HEK293T (cell line): ENCODE measurements around the gene ACTN4.
"Not testable (repeated sequence)": the region's sequence is repeated elsewhere in the genome, so short reads cannot be mapped to it uniquely, and the experiment has no call there.

Source experiments
- CTCF ChIA-PET: fragments of 350-600 bp; formaldehyde crosslinking; extraction: SDS; loops from one replicate; lab custom pipeline; 2021; ENCODE audit warnings: antibody characterized with exemption, inconsistent platforms; lab: Yijun Ruan, JAX
- POLR2A ChIA-PET: fragments of 350-600 bp; formaldehyde crosslinking; extraction: SDS; loops from one replicate; lab custom pipeline; 2020; ENCODE audit warnings: antibody characterized with exemption, inconsistent platforms; lab: Yijun Ruan, JAX
- DNase-seq: peaks from one replicate; pipeline ENCODE4 v3.0.0; 2012; ENCODE audit warnings: mixed read lengths; ENCODE audit errors: extremely low spot score
- ARNT ChIP-seq: fragments of 450-650 bp; IDR thresholded peaks from 2 replicates; pipeline ENCODE4 v1.6.1; 2017; ENCODE audit warnings: mild to moderate bottlenecking
- BHLHE40 ChIP-seq: fragments of 450-650 bp; IDR thresholded peaks from 2 replicates; pipeline ENCODE4 v1.6.1; 2016; ENCODE audit warnings: mild to moderate bottlenecking, moderate library complexity, borderline replicate concordance
- CTBP1 ChIP-seq: fragments of 450-650 bp; IDR thresholded peaks from 2 replicates; pipeline ENCODE4 v1.6.1; 2016; ENCODE audit warnings: borderline replicate concordance
- ELF4 ChIP-seq: fragments of 450-650 bp; IDR thresholded peaks from 2 replicates; pipeline ENCODE4 v1.6.1; 2017; ENCODE audit warnings: antibody characterized with exemption
- FOXA1 ChIP-seq: fragments of 450-650 bp; IDR thresholded peaks from 2 replicates; pipeline ENCODE4 v1.6.1; 2016; ENCODE audit warnings: mild to moderate bottlenecking
- FOXK2 ChIP-seq: fragments of 450-650 bp; IDR thresholded peaks from 2 replicates; pipeline ENCODE4 v1.6.1; 2016; ENCODE audit warnings: mild to moderate bottlenecking
- FOXM1 ChIP-seq: fragments of 450-650 bp; IDR thresholded peaks from 2 replicates; pipeline ENCODE4 v1.6.1; 2017; ENCODE audit warnings: mild to moderate bottlenecking, borderline replicate concordance
- HDGF ChIP-seq: fragments of 450-650 bp; IDR thresholded peaks from 2 replicates; pipeline ENCODE4 v1.6.1; 2017; ENCODE audit warnings: antibody characterized with exemption, borderline replicate concordance
- L3MBTL2 ChIP-seq: fragments of 450-650 bp; conservative IDR thresholded peaks from 2 replicates; pipeline ENCODE4 v1.6.1; 2016; ENCODE audit warnings: mild to moderate bottlenecking
- LEF1 ChIP-seq: fragments of 450-650 bp; IDR thresholded peaks from 2 replicates; pipeline ENCODE4 v1.6.1; 2017; ENCODE audit warnings: mild to moderate bottlenecking, borderline replicate concordance
- NFRKB ChIP-seq: fragments of 450-650 bp; IDR thresholded peaks from 2 replicates; pipeline ENCODE4 v1.6.1; 2016; ENCODE audit warnings: mild to moderate bottlenecking, moderate library complexity
- SP1 ChIP-seq: fragments of 450-650 bp; IDR thresholded peaks from 2 replicates; pipeline ENCODE4 v1.6.1; 2017
- SUZ12 ChIP-seq: fragments of 450-650 bp; IDR thresholded peaks from 2 replicates; pipeline ENCODE4 v1.6.1; 2016; ENCODE audit warnings: mild to moderate bottlenecking
- TARDBP ChIP-seq: fragments of 450-650 bp; IDR thresholded peaks from 2 replicates; pipeline ENCODE4 v1.6.1; 2016
- ZNF384 ChIP-seq: fragments of 450-650 bp; IDR thresholded peaks from 2 replicates; pipeline ENCODE4 v1.6.1; 2016
- TF ChIP-seq, protein P1 (sequence below): fragments of 450-650 bp; IDR thresholded peaks from 2 replicates; pipeline ENCODE4 v1.6.1; 2016

ACTN4 gene

GRCh38 chr19:38647368-38647965 is at the start of gene ACTN4:
ACTN4 (plus strand) TSS chr19:38647649; CDS start chr19:38647746, 97 bp downstream.
- TF ChIP-seq ELF4 (peak; percentile 43; the same call in 1 of the 2 replicates), LEF1 (no peak)
- TF ChIP-seq, protein P1, sequence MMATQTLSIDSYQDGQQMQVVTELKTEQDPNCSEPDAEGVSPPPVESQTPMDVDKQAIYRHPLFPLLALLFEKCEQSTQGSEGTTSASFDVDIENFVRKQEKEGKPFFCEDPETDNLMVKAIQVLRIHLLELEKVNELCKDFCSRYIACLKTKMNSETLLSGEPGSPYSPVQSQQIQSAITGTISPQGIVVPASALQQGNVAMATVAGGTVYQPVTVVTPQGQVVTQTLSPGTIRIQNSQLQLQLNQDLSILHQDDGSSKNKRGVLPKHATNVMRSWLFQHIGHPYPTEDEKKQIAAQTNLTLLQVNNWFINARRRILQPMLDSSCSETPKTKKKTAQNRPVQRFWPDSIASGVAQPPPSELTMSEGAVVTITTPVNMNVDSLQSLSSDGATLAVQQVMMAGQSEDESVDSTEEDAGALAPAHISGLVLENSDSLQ, result peak; percentile 65; the same call in 1 of the 2 replicates
- POLR2A ChIA-PET, result interaction anchor here (0.6 to 3.0 kb wide), 19 partner anchors 9 to 283 kb away, joined by 3 to 39 read pairs (median 3); partner anchors contain the start of genes EIF3K, FAM98C, MAP4K1 and MRPS12
- peak; percentile 98 for DNase-seq
- CTCF ChIA-PET, result interaction anchor here (1.2 to 2.4 kb wide), 2 partner anchors 13 to 169 kb away, joined by 3 to 19 read pairs; no protein-coding TSS in a partner anchor

DNA sequence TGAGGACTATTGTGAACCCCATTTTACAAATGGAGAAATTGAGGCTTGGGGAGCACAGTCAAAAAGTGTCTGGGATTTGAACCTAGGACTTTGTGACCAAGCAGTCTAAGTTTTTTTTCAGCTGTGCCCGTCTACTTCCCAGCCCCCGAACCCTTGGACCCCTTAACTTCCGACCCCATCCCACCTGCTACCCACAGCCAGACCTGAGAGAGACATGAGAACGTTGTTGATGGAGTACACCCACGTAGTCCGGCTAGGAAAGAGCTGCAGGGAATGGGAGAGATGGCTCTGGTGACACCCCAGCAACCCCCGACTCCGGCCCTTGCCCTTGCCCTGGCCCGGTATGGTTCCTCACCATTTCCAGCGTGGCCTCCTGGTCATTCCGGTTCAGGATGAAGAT is 47.7 kb upstream of the ACTN4 start:
- TF ChIP-seq BHLHE40 (no peak), FOXA1 (no peak), TARDBP (no peak), SUZ12 (no peak)
- POLR2A ChIA-PET, result no interaction called here
- CTCF ChIA-PET, result no interaction called here
- DNase-seq, result no peak

GRCh38 chr19:38602856-38603255 is 44.6 kb upstream of the ACTN4 start:
- POLR2A ChIA-PET, CTCF ChIA-PET, DNase-seq: not testable (repeated sequence)

- ChIA-PET POLR2A (interaction anchor here (2.9 kb wide), 1 partner anchor 13 kb away, joined by 18 read pairs; the partner anchor contains the start of gene EIF3K), CTCF (no interaction called here)
- no peak for TF ChIP-seq NFRKB
- no peak for TF ChIP-seq BHLHE40
- TF ChIP-seq SUZ12, result no peak
- TF ChIP-seq ELF4, result no peak
- no peak for TF ChIP-seq FOXA1
- TF ChIP-seq, protein P1, result no peak
- no peak for TF ChIP-seq SP1
- no peak for TF ChIP-seq CTBP1
- TF ChIP-seq LEF1, result no peak
- TF ChIP-seq TARDBP, result no peak
- TF ChIP-seq FOXM1, result no peak
- TF ChIP-seq HDGF, result no peak
- no peak for TF ChIP-seq ZNF384
- TF ChIP-seq FOXK2, result no peak
- TF ChIP-seq ARNT, result no peak
- no peak for TF ChIP-seq L3MBTL2
- DNase-seq, result no peak
Measured at GRCh38 chr19:38606131-38606530, 41.3 kb upstream of the ACTN4 start.

DNA sequence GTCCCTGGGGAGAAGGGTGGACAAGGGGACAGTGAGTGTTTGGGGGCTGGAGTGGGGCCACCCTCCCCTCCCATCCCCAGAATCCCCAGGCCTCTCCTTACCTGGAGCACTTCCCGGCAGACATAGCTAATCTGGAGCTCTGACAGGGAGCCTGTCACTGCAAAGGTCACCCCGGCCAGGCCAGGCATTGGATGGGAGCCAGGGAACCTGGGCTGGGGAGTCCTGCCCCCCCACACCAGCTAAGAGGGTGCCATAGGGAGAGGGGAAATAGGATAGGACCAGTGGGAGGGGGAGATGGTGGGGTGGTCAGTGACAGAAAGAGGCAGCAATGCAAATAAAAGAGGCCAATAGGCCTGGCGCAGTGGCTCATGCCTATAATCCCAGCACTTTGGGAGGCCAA is 33.2 kb upstream of the ACTN4 start:
- DNase-seq, result no peak
- ChIA-PET CTCF (no interaction called here), POLR2A (no interaction called here)
- TF ChIP-seq, protein P1, result no peak
- TF ChIP-seq SUZ12, result no peak
- TF ChIP-seq FOXM1, result no peak
- no peak for TF ChIP-seq LEF1
- no peak for TF ChIP-seq FOXK2
- TF ChIP-seq ELF4, result no peak
- no peak for TF ChIP-seq FOXA1
- no peak for TF ChIP-seq CTBP1
- no peak for TF ChIP-seq ARNT
- TF ChIP-seq ZNF384, result no peak
- no peak for TF ChIP-seq HDGF
- no peak for TF ChIP-seq BHLHE40
- no peak for TF ChIP-seq TARDBP
- TF ChIP-seq NFRKB, result no peak
- no peak for TF ChIP-seq SP1
- TF ChIP-seq L3MBTL2, result no peak

DNA sequence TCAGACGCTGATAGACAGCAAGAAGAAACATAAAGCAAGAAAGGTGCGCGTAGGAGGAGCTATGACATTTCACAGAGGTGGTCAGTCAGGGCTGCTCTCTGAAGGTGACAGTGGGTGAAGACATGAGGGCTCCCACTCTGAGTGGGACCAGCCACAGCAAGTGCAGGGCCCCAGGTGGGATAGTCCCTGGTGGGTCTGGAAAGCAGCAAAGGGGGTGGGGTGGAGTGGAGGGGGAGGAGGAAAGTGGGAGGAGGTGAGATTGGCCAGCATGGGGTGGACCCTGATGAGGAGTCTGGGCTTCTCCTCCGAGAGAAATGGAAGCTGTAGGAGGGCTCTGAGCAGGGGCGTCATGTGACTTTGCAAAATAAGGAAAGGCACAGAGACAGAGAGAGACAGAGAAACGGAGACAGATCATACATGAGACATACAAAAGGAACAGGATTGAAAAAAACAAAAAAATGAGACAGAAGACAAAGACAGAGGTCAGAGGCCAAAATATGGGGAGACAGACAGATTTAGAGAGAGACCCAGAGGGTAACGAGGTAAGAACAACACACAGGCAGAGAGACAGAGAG is 32.4 kb upstream of the ACTN4 start:
- ChIA-PET CTCF (no interaction called here), POLR2A (no interaction called here)
- TF ChIP-seq HDGF (no peak), ELF4 (no peak), SP1 (no peak), SUZ12 (no peak), FOXA1 (no peak), FOXK2 (no peak), FOXM1 (no peak), L3MBTL2 (no peak), CTBP1 (no peak), LEF1 (no peak), ZNF384 (no peak), TARDBP (no peak)
- TF ChIP-seq, protein P1, result no peak
- DNase-seq, result no peak
